IMR-90 (cell line): ENCODE data around the gene CNTLN. TPM values are rescaled to one million over a fixed set of nuclear protein-coding genes. Genes with fewer than 3 reads are reported as not detected.

Experiments used
- ATAC-seq: fragments of 200-7000 bp; cut with Tn5 transposase; 2 replicates; pipeline ENCODE4 v1.9.1; 2020; ENCODE audit warnings: low read depth, mild to moderate bottlenecking, moderate library complexity
- BruUV-seq: library from RNA; stranded (reverse); fragments of 400-500 nt; replicated peaks from 2 replicates; lab custom pipeline; 2021; lab: Mats Ljungman, UMichigan
- CTCF ChIA-PET: fragments of 300-600 bp; formaldehyde crosslinking; extraction: SDS; loops from one replicate; lab custom pipeline; 2021; ENCODE audit warnings: antibody characterized with exemption; lab: Yijun Ruan, JAX
- POLR2A ChIA-PET: fragments of 300-600 bp; sonication (Branson Sonifier 250); formaldehyde crosslinking; loops from one replicate; lab custom pipeline; 2022; ENCODE audit warnings: antibody characterized with exemption; ENCODE audit not compliant: unreplicated experiment; lab: Charles Lee
- DNase-seq: peaks from one replicate; pipeline ENCODE4 v3.0.0; 2013
- H2AFZ ChIP-seq: replicated peaks from 2 replicates; pipeline ENCODE3; 2013; ENCODE audit warnings: low read length, mild to moderate bottlenecking; ENCODE audit not compliant: poor library complexity
- H2AK5ac ChIP-seq: 2 replicates; pipeline ENCODE4 v1.6.1; 2013; ENCODE audit warnings: low read depth, low read length, inconsistent platforms
- H2AK9ac ChIP-seq: replicated peaks from 2 replicates; pipeline ENCODE3; 2013; ENCODE audit warnings: mild to moderate bottlenecking, low read depth, low read length, moderate library complexity; ENCODE audit not compliant: poor library complexity
- H2BK120ac ChIP-seq: 2 replicates; pipeline ENCODE4 v1.6.1; 2013; ENCODE audit warnings: low read depth, low read length, inconsistent platforms
- H2BK15ac ChIP-seq: 3 replicates; pipeline ENCODE4 v1.6.1; 2013; ENCODE audit warnings: low read depth, low read length, inconsistent platforms
- H2BK20ac ChIP-seq: 2 replicates; pipeline ENCODE4 v1.6.1; 2013; ENCODE audit warnings: low read depth, mild to moderate bottlenecking, inconsistent platforms, low read length, moderate library complexity
- H2BK5ac ChIP-seq: 2 replicates; pipeline ENCODE4 v1.6.1; 2013; ENCODE audit warnings: mild to moderate bottlenecking, low read depth, low read length, inconsistent platforms; ENCODE audit not compliant: poor library complexity, severe bottlenecking
- H3K14ac ChIP-seq: replicated peaks from 2 replicates; pipeline ENCODE4 v1.6.1; 2013; ENCODE audit warnings: low read depth, low read length, inconsistent platforms
- H3K18ac ChIP-seq: 2 replicates; pipeline ENCODE4 v1.6.1; 2013; ENCODE audit warnings: low read depth, low read length, control low read depth
- H3K23ac ChIP-seq: 2 replicates; pipeline ENCODE4 v1.6.1; 2013; ENCODE audit warnings: low read depth, low read length, inconsistent platforms
- H3K27ac ChIP-seq: 2 replicates; pipeline ENCODE4 v1.5.1; 2013; ENCODE audit warnings: mild to moderate bottlenecking, control low read depth, low read length; ENCODE audit not compliant: insufficient read depth
- H3K27me3 ChIP-seq: 2 replicates; pipeline ENCODE4 v1.6.1; 2013; ENCODE audit warnings: low read length; ENCODE audit not compliant: control insufficient read depth, insufficient read depth
- H3K36me3 ChIP-seq: 2 replicates; pipeline ENCODE4 v1.6.1; 2013; ENCODE audit warnings: low read length, mixed read lengths; ENCODE audit not compliant: control insufficient read depth, insufficient read depth
- H3K4ac ChIP-seq: 2 replicates; pipeline ENCODE4 v1.6.1; 2013; ENCODE audit warnings: low read depth, low read length, inconsistent platforms
- H3K4me1 ChIP-seq: 2 replicates; pipeline ENCODE4 v1.6.1; 2013; ENCODE audit warnings: low read length, mixed read lengths; ENCODE audit not compliant: control insufficient read depth, insufficient read depth
- H3K4me2 ChIP-seq: 2 replicates; pipeline ENCODE4 v1.6.1; 2013; ENCODE audit warnings: low read depth, mild to moderate bottlenecking, control low read depth, low read length, moderate library complexity
- H3K4me3 ChIP-seq: 2 replicates; pipeline ENCODE4 v1.5.1; 2013; ENCODE audit warnings: low read depth, mild to moderate bottlenecking, control low read depth, low read length, moderate library complexity; ENCODE audit not compliant: insufficient read depth
- H3K56ac ChIP-seq: 2 replicates; pipeline ENCODE4 v1.6.1; 2013; ENCODE audit warnings: low read length, inconsistent platforms; ENCODE audit not compliant: insufficient read depth; ENCODE audit errors: extremely low read depth
- H3K79me1 ChIP-seq, 2 experiments: 2 replicates each; pipeline ENCODE4 v1.6.1; 2013; ENCODE audit warnings: low read length in 2 of 2, inconsistent platforms in 1 of 2, low read depth in 1 of 2
- H3K9ac ChIP-seq: 2 replicates; pipeline ENCODE4 v1.6.1; 2013; ENCODE audit warnings: low read depth, low read length, control low read depth
- H3K9me1 ChIP-seq: 2 replicates; pipeline ENCODE4 v1.6.1; 2013; ENCODE audit warnings: low read length, inconsistent platforms; ENCODE audit not compliant: insufficient read depth
- H3K9me3 ChIP-seq: 2 replicates; pipeline ENCODE4 v1.6.1; 2013; ENCODE audit warnings: low read length; ENCODE audit not compliant: control insufficient read depth, insufficient read depth
- H4K20me1 ChIP-seq: 2 replicates; pipeline ENCODE4 v1.6.1; 2013; ENCODE audit warnings: low read length, inconsistent platforms; ENCODE audit not compliant: insufficient read depth
- H4K5ac ChIP-seq: 2 replicates; pipeline ENCODE4 v1.6.1; 2013; ENCODE audit warnings: mild to moderate bottlenecking, low read depth, low read length, control low read depth
- H4K8ac ChIP-seq, 2 experiments: 2 replicates each; pipeline ENCODE4 v1.6.1; 2013; ENCODE audit warnings: low read depth in 2 of 2, low read length in 2 of 2, control low read depth in 1 of 2, inconsistent platforms in 1 of 2
- H4K91ac ChIP-seq: 2 replicates; pipeline ENCODE4 v1.6.1; 2013; ENCODE audit warnings: low read depth, low read length, inconsistent platforms; ENCODE audit not compliant: insufficient read depth
- BHLHE40 ChIP-seq: fragments of 150-350 bp; IDR thresholded peaks from 2 replicates; pipeline ENCODE4 v1.6.1; 2016; ENCODE audit warnings: mild to moderate bottlenecking, low read depth, low read length
- CEBPB ChIP-seq: IDR thresholded peaks from 2 replicates; pipeline ENCODE4 v1.6.1; 2012; ENCODE audit warnings: low read depth, low read length, improper control_type of control experiment
- CHD1 ChIP-seq: IDR thresholded peaks from 2 replicates; pipeline ENCODE4 v1.6.1; 2012; ENCODE audit warnings: low read depth, low read length, improper control_type of control experiment
- ELK1 ChIP-seq: fragments of 150-350 bp; IDR thresholded peaks from 2 replicates; pipeline ENCODE4 v1.6.1; 2016; ENCODE audit warnings: low read depth, mild to moderate bottlenecking, low read length, moderate library complexity, borderline replicate concordance
- MAFK ChIP-seq: IDR thresholded peaks from 2 replicates; pipeline ENCODE4 v1.6.1; 2012; ENCODE audit warnings: low read depth, low read length, improper control_type of control experiment
- MAZ ChIP-seq: IDR thresholded peaks from 2 replicates; pipeline ENCODE4 v1.6.1; 2012; ENCODE audit warnings: low read depth, mild to moderate bottlenecking, low read length, improper control_type of control experiment, moderate library complexity, borderline replicate concordance
- MXI1 ChIP-seq: IDR thresholded peaks from 2 replicates; pipeline ENCODE4 v1.6.1; 2012; ENCODE audit warnings: low read depth, mild to moderate bottlenecking, low read length, moderate library complexity, borderline replicate concordance
- NFE2L2 ChIP-seq: fragments of 150-350 bp; IDR thresholded peaks from 2 replicates; pipeline ENCODE4 v1.6.1; 2016; ENCODE audit warnings: low read depth, mild to moderate bottlenecking, low read length
- POLR2A ChIP-seq: IDR thresholded peaks from 2 replicates; pipeline ENCODE4 v1.6.1; 2012; ENCODE audit warnings: mild to moderate bottlenecking, low read depth, low read length
- RAD21 ChIP-seq: IDR thresholded peaks from 2 replicates; pipeline ENCODE4 v1.6.1; 2012; ENCODE audit warnings: low read length, improper control_type of control experiment
- RCOR1 ChIP-seq: IDR thresholded peaks from 2 replicates; pipeline ENCODE4 v1.6.1; 2012; ENCODE audit warnings: mild to moderate bottlenecking, low read length, improper control_type of control experiment; ENCODE audit not compliant: insufficient replicate concordance
- RFX5 ChIP-seq: IDR thresholded peaks from 2 replicates; pipeline ENCODE4 v1.8.0; 2012; ENCODE audit warnings: low read depth, mild to moderate bottlenecking, low read length, moderate library complexity
- SMC3 ChIP-seq: fragments of 150-350 bp; IDR thresholded peaks from 2 replicates; pipeline ENCODE4 v1.6.1; 2016; ENCODE audit warnings: low read depth, mild to moderate bottlenecking, antibody characterized with exemption, low read length, moderate library complexity
- WGBS, 2 experiments: methylation state at CpG; one replicate each; pipeline versions ENCODE4 v1.1.5 to v1.1.7; 2013; ENCODE audit warnings: missing lambda C conversion rate in 2 of 2; ENCODE audit not compliant: insufficient read length in 1 of 2; ENCODE audit errors: extremely low coverage in 2 of 2; 5-methylcytosine and 5-hydroxymethylcytosine counted together
- dilution Hi-C: fragments of 300-500 bp; cut with HindIII; formaldehyde crosslinking; loops from one replicate; pipeline ENCODE4 v1.14.3; 2018; ENCODE audit warnings: low sequenced_read_pairs; ENCODE audit not compliant: unreplicated experiment
- in situ Hi-C: fragments of 300-500 bp; cut with MboI; formaldehyde crosslinking; loops from 3 replicates; pipeline ENCODE4 v1.14.3; 2019; ENCODE audit warnings: low sequenced_read_pairs, inconsistent platforms, mixed read lengths
- intact Hi-C: fragments of 100-400 bp; cut with micrococcal nuclease; formaldehyde crosslinking; loops from 2 replicates; pipeline ENCODE4 v1.10.0; 2022
- polyA plus RNA-seq, 3 experiments: library from polyadenylated mRNA; depleted of rRNA; stranded (reverse); fragments of >200 nt; gene quantifications; 2 replicates each; pipeline ENCODE4 v1.2.3, GENCODE V29; 2012; ENCODE audit warnings: low replicate concordance in 1 of 3
- total RNA-seq: library from RNA; depleted of rRNA; stranded (reverse); fragments of >200 nt; gene quantifications from 2 replicates; pipeline ENCODE4 v1.2.3, GENCODE V29; 2012
- TF ChIP-seq, protein P1 (sequence below): conservative IDR thresholded peaks from 2 replicates; pipeline ENCODE4 v1.5.1; 2012; ENCODE audit warnings: mild to moderate bottlenecking, low read depth, low read length, improper control_type of control experiment

The CNTLN gene
- total and polyA plus RNA-seq, 2 of the 4 experiments (the other 2 are of a cell fraction): 3.8 to 5.9 TPM

DNA sequence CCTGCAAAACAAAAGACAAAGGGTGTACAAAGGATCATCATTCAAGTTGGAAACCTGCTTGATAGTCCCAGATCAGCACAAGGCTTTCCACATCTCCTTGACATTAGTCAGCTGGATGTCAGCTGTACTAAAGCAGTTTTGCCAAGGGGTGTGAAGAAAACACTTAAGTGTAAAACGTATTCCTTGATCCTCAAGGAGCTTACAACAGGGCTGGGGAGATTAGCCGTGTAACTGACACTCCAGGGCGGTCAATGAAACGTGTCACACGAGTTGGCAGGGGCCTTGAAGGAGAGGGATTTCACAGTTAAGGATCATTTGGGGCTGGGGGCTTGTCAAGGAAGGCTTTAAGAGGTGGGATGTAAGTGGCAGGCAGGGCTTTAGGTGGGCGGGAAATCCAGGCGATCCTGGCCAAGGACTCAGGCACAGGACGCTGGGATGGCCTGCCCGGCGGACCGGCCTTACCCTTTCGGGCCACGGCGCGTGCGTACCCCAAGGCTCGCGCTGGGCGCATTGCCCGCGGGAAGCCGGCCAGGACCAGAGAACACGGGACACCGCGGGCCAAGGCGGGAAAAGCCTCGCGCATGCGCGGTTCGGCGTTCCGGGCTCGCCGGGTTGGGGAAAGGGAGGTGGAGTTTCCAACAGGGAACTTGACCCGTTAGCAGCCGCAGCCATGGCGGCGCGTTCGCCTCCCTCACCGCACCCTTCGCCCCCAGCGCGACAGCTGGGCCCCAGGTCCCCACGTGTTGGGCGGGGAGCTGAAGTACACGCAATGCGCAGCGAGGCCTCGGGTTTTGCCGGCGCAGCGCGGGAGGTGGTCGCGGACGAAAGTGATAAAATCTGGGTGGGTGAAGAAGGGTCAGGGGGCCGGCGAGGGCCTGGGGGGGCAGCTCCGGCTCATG, at the start of gene CNTLN (continued):
- TF ChIP-seq CEBPB (no peak), RAD21 (no peak)

DNA sequence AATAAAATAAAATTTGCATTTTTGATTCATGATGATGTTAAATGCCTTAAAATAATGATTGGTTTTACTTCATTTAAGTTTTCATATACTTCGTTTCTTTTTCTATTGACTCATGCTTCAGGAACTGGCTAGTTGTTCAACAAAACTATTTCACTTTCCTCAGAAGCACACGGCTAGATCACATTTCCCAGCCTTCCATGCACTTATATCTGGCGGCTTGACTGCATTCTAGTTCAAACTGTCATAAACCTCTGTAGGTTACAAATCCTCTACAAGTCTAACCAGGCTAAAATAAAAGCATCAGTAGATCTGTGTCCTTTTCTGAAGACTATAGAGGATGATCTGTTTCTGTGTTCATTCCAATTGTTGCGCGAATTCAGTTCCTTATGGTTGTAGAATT, 46.3 kb upstream of the CNTLN start:
- H3K9me1 ChIP-seq: no peaks in the 10 kb centered on the region
- CTCF ChIA-PET: no interaction called here
- H3K14ac ChIP-seq: 0 out of 2 replicates have a peak overlapping the region, but pooled peaks have one; percentile 42
- DNase-seq (peak; percentile 37), ATAC-seq (no peak)
- H3K23ac ChIP-seq: no peak overlapping the region
- H3K36me3 ChIP-seq: no peaks in the 10 kb centered on the region
- H2BK5ac ChIP-seq: no peak overlapping the region
- no peaks in the 10 kb centered on the region for H3K27me3 ChIP-seq
- H4K5ac ChIP-seq: no peak overlapping the region
- H4K20me1 ChIP-seq: no peaks in the 10 kb centered on the region
- no peak overlapping the region for H4K91ac ChIP-seq
- intact Hi-C loops (no loop called here), in situ Hi-C loops (no loop called here), dilution Hi-C loops (no loop called here)
- no peak overlapping the region for H3K4me2 ChIP-seq
- no peak overlapping the region for H2AK5ac ChIP-seq
- no peak overlapping the region for H2BK20ac ChIP-seq
- H2AFZ ChIP-seq: no peak overlapping the region
- POLR2A ChIA-PET: no interaction called here
- no TSS peak for BruUV-seq
- H3K9ac ChIP-seq: no peak overlapping the region
- H3K79me1 ChIP-seq: no peaks in the 10 kb centered on the region
- WGBS, 2 experiments: 86% methylated on average over 1 of the region's 5 CpGs; no CpG with 5 or more reads in 1 of the 2 experiments
- no peak overlapping the region for H3K56ac ChIP-seq
- H3K4me3 ChIP-seq: no peak overlapping the region
- no peak overlapping the region for H2BK15ac ChIP-seq
- H3K9me3 ChIP-seq: no peaks in the 10 kb centered on the region
- H3K4me1 ChIP-seq: no peaks in the 10 kb centered on the region
- H3K27ac ChIP-seq: no peak overlapping the region
- H2BK120ac ChIP-seq: no peak overlapping the region
- H2AK9ac ChIP-seq: no peak overlapping the region
- H3K18ac ChIP-seq: no peak overlapping the region
- no peak overlapping the region for H3K4ac ChIP-seq
- H4K8ac ChIP-seq: no peak overlapping the region
- TF ChIP-seq MXI1 (no peak), ELK1 (no peak), RCOR1 (no peak), RAD21 (no peak), SMC3 (no peak), POLR2A (no peak), CHD1 (no peak), CEBPB (no peak), BHLHE40 (no peak), MAFK (no peak), NFE2L2 (no peak), MAZ (no peak), RFX5 (no peak)
- TF ChIP-seq, protein P1, sequence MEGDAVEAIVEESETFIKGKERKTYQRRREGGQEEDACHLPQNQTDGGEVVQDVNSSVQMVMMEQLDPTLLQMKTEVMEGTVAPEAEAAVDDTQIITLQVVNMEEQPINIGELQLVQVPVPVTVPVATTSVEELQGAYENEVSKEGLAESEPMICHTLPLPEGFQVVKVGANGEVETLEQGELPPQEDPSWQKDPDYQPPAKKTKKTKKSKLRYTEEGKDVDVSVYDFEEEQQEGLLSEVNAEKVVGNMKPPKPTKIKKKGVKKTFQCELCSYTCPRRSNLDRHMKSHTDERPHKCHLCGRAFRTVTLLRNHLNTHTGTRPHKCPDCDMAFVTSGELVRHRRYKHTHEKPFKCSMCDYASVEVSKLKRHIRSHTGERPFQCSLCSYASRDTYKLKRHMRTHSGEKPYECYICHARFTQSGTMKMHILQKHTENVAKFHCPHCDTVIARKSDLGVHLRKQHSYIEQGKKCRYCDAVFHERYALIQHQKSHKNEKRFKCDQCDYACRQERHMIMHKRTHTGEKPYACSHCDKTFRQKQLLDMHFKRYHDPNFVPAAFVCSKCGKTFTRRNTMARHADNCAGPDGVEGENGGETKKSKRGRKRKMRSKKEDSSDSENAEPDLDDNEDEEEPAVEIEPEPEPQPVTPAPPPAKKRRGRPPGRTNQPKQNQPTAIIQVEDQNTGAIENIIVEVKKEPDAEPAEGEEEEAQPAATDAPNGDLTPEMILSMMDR: no peak
